GM12878 (cell line): ENCODE data around the gene LRRC7. TPM values are rescaled to one million over a fixed set of nuclear protein-coding genes. Genes with fewer than 3 reads are reported as not detected.

Source experiments
- ATAC-seq: fragments of 200-7000 bp; cut with Tn5 transposase; 3 replicates; pipeline ENCODE4 v1.9.1; 2020; ENCODE audit warnings: mild to moderate bottlenecking, moderate library complexity
- BruUV-seq: library from RNA; stranded (reverse); fragments of 400-500 nt; replicated peaks from 2 replicates; lab custom pipeline; 2021; lab: Mats Ljungman, UMichigan
- CTCF ChIA-PET: fragments of 300-600 bp; sonication (Branson Sonifier 250); formaldehyde crosslinking; extraction: SDS; loops from one replicate; lab custom pipeline; 2021; ENCODE audit warnings: inconsistent platforms; lab: Yijun Ruan, JAX
- POLR2A ChIA-PET: fragments of 350-600 bp; formaldehyde crosslinking; extraction: SDS; loops from one replicate; lab custom pipeline; 2021; ENCODE audit warnings: inconsistent platforms; lab: Charles Lee
- RAD21 ChIA-PET: fragments of 300-600 bp; sonication (Branson Sonifier 250); formaldehyde crosslinking; loops from one replicate; lab custom pipeline; 2023; ENCODE audit warnings: antibody characterized with exemption; ENCODE audit not compliant: unreplicated experiment; lab: Charles Lee
- SMC1A ChIA-PET: fragments of 300-600 bp; sonication (Branson Sonifier 250); formaldehyde crosslinking; loops from one replicate; lab custom pipeline; 2023; ENCODE audit not compliant: unreplicated experiment, uncharacterized antibody; lab: Charles Lee
- DNase-seq: peaks from one replicate; pipeline ENCODE4 v3.0.0-alpha.2; 2011; ENCODE audit warnings: low read depth, low spot score
- FAIRE-seq: peaks from 3 replicates; lab custom pipeline; 2011; peaks lifted over from hg19 to GRCh38; lab: Jason Lieb, UNC
- H2AFZ ChIP-seq: 2 replicates; pipeline ENCODE4 v1.6.0; 2011; ENCODE audit warnings: low read depth, low read length, control low read depth; ENCODE audit not compliant: control insufficient read depth
- H3K27ac ChIP-seq: 2 replicates; pipeline ENCODE4 v1.5.1; 2011; ENCODE audit warnings: control low read depth; ENCODE audit not compliant: control insufficient read depth, insufficient read depth
- H3K27me3 ChIP-seq, 2 experiments: replicated peaks in 1 of 2; 2 replicates each; pipeline versions ENCODE4 v1.6.0 to v1.6.1; 2011; ENCODE audit warnings: low read length in 1 of 2; ENCODE audit not compliant: control insufficient read depth in 2 of 2, insufficient read depth in 2 of 2
- H3K36me3 ChIP-seq, 2 experiments: 2 replicates each; pipeline ENCODE4 v1.5.1; 2011; ENCODE audit warnings: low read length in 1 of 2; ENCODE audit not compliant: control insufficient read depth in 2 of 2, insufficient read depth in 2 of 2
- H3K4me1 ChIP-seq: 2 replicates; pipeline ENCODE4 v1.6.1; 2011; ENCODE audit warnings: mild to moderate bottlenecking, low read length, moderate library complexity, mixed read lengths; ENCODE audit not compliant: control insufficient read depth, insufficient read depth
- H3K4me2 ChIP-seq: 2 replicates; pipeline ENCODE4 v1.6.0; 2011; ENCODE audit warnings: control low read depth; ENCODE audit not compliant: control insufficient read depth, insufficient read depth
- H3K4me3 ChIP-seq: fragments of 200-600 bp; sonication (generic); 2 replicates; pipeline ENCODE4 v1.5.1; 2016
- H3K79me2 ChIP-seq: 2 replicates; pipeline ENCODE4 v1.6.0; 2011; ENCODE audit warnings: low read length; ENCODE audit not compliant: control insufficient read depth, insufficient read depth
- H3K9ac ChIP-seq: 2 replicates; pipeline ENCODE4 v1.8.0; 2011; ENCODE audit warnings: low read length, control low read depth, mixed read lengths; ENCODE audit not compliant: control insufficient read depth, insufficient read depth
- H3K9me3 ChIP-seq: replicated peaks from 3 replicates; pipeline ENCODE4 v1.5.1; 2011; ENCODE audit warnings: mild to moderate bottlenecking, low read length; ENCODE audit not compliant: control insufficient read depth, insufficient read depth
- H4K20me1 ChIP-seq: 2 replicates; pipeline ENCODE4 v1.6.0; 2011; ENCODE audit not compliant: control insufficient read depth, insufficient read depth
- CEBPB ChIP-seq, 2 experiments: fragments of 150-350 bp in 1 of 2; IDR thresholded peaks; 2 replicates each; pipeline ENCODE4 v1.6.1; 2012 to 2014; ENCODE audit warnings: low read depth in 2 of 2, low read length in 2 of 2, borderline replicate concordance in 1 of 2, inconsistent platforms in 1 of 2
- RB1 ChIP-seq: fragments of 450-650 bp; formaldehyde crosslinking; IDR thresholded peaks from 2 replicates; pipeline ENCODE4 v1.6.1; 2017; ENCODE audit warnings: mild to moderate bottlenecking, borderline replicate concordance
- TARDBP ChIP-seq: IDR thresholded peaks from 2 replicates; pipeline ENCODE4 v1.6.1; 2016; ENCODE audit warnings: borderline replicate concordance
- TBL1XR1 ChIP-seq: IDR thresholded peaks from 2 replicates; pipeline ENCODE4 v1.6.1; 2012; ENCODE audit warnings: low read depth, low read length, improper control_type of control experiment
- TCF7 ChIP-seq: IDR thresholded peaks from 2 replicates; pipeline ENCODE4 v1.6.1; 2014; ENCODE audit warnings: antibody characterized with exemption, borderline replicate concordance
- ZBED1 ChIP-seq: IDR thresholded peaks from 2 replicates; pipeline ENCODE4 v1.6.1; 2016; ENCODE audit warnings: borderline replicate concordance
- ZNF24 ChIP-seq: fragments of 450-650 bp; IDR thresholded peaks from 2 replicates; pipeline ENCODE4 v1.6.1; 2017; ENCODE audit warnings: antibody characterized with exemption, mild to moderate bottlenecking
- ZNF274 ChIP-seq: IDR thresholded peaks from one replicate; pipeline ENCODE4 v1.8.0; 2011; ENCODE audit not compliant: insufficient read length, insufficient read depth
- WGBS: methylation state at CpG from one replicate; pipeline ENCODE4 v1.1.6; 2016; ENCODE audit warnings: low lambda C conversion rate; ENCODE audit not compliant: insufficient replicate concordance, insufficient coverage; ENCODE audit errors: missing lambda C conversion rate; 5-methylcytosine and 5-hydroxymethylcytosine counted together
- in situ Hi-C: fragments of 300-500 bp; cut with MboI; formaldehyde crosslinking; loops from 9 replicates; pipeline ENCODE4 v1.14.3; 2018; ENCODE audit warnings: mixed read lengths
- intact Hi-C: fragments of 100-400 bp; cut with micrococcal nuclease; formaldehyde crosslinking; loops from one replicate; pipeline ENCODE4 v1.14.2; 2022; ENCODE audit not compliant: unreplicated experiment
- polyA plus RNA-seq, 11 experiments: library from polyadenylated mRNA; depleted of rRNA in 4 of 11; unstranded in 6 of 11; stranded (reverse) in 5 of 11; fragments of >200 nt; fragmentation: Nextera tagmentation in 4 of 11; fragmentation: Illumina TruSeq in 1 of 11; extraction: Ambion mirVana in 4 of 11; extraction: Trizol in 1 of 11; gene quantifications; 1 replicate in 1 of 11; 2 replicates in 10 of 11; pipeline versions ENCODE4 v1.2.1 to v1.2.3, GENCODE V29; 2011 to 2016; ENCODE audit warnings: inconsistent platforms in 2 of 11, missing spikeins in 2 of 11, low read depth in 1 of 11
- total RNA-seq, 4 experiments: library from RNA; depleted of rRNA in 3 of 4; stranded (reverse); fragments of >200 nt in 3 of 4; fragmentation: Illumina TruSeq in 1 of 4; extraction: Trizol in 1 of 4; gene quantifications; 2 replicates each; pipeline versions ENCODE4 v1.2.1 to v1.2.3, GENCODE V29; 2013 to 2021
- TF ChIP-seq, protein P1 (sequence below): IDR thresholded peaks from 2 replicates; pipeline ENCODE4 v1.6.1; 2012; ENCODE audit warnings: low read length, inconsistent platforms
- TF ChIP-seq, protein P2 (sequence below): IDR thresholded peaks from 2 replicates; pipeline ENCODE4 v1.6.1; 2012; ENCODE audit warnings: low read depth, low read length, improper control_type of control experiment
- TF ChIP-seq, protein P3 (sequence below): IDR thresholded peaks from 2 replicates; pipeline ENCODE4 v1.6.1; 2011; ENCODE audit warnings: borderline replicate concordance, low read depth, mild to moderate bottlenecking, moderate library complexity, mixed read lengths, low read length; ENCODE audit not compliant: insufficient read depth; ENCODE audit errors: extremely low read length
- TF ChIP-seq, protein P4 (sequence below), 3 experiments: IDR thresholded peaks in 2 of 3; conservative IDR thresholded peaks in 1 of 3; 2 replicates each; pipeline ENCODE4 v1.5.1; 2011; ENCODE audit warnings: low read depth in 3 of 3, low read length in 3 of 3, mild to moderate bottlenecking in 3 of 3, control low read depth in 2 of 3, moderate library complexity in 2 of 3, inconsistent platforms in 1 of 3, mixed read lengths in 1 of 3; ENCODE audit not compliant: control insufficient read depth in 2 of 3, insufficient read depth in 1 of 3; ENCODE audit errors: extremely low read depth in 1 of 3
- TF ChIP-seq, protein P5 (sequence below): fragments of 450-650 bp; IDR thresholded peaks from 2 replicates; pipeline ENCODE4 v1.6.1; 2018; ENCODE audit warnings: mild to moderate bottlenecking, low read depth, moderate library complexity; ENCODE audit not compliant: partially characterized antibody

Gene LRRC7
- total and polyA plus RNA-seq, 10 of the 15 experiments (the other 5 are each of a cell fraction or from before 2014, with no cell fraction given), result 0.05 to 1.4 (median 0.24) TPM; not detected in 5

DNA sequence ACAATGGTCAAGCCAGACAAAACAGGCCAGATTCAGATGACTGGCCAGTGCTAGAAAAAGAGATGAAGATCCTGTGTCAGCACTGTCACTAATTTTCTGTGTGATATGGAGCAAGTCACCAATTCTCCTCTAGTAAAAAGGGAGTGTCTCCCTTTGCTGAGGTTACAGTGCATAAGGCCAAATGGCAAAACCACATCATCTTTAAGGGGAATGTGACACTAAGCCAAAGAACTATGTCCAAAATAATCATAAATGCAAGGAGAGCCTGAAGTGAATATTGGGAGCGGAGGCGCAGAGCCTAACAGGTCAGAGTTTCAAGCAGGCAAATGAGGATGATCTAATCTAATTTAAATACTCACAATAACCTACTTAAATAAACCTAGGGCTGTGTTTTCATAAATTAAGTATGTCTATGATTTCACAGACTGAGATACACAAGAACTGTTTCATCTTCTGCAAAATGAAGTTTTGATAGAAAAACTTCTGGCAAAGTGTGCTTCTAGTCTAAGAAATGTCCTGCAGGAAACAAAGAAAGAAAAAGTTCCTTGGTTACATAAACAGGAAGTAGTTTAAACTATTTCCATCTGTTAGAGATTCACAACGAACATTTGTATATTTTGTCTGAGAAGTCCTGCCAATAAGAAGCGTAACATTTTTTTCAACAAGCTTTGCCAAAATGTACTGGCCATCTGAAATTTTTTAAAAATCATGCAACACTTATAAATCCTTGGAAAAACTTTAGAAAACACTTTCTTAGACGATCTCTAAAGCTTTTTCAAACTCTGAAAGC lies 347.4 kb downstream of the LRRC7 start:
- Histone ChIP-seq H3K4me3 (no peak overlapping the region), H3K36me3 (no peaks in the 10 kb centered on the region), H4K20me1 (no peaks in the 10 kb centered on the region), H3K9ac (no peak overlapping the region), H3K79me2 (no peaks in the 10 kb centered on the region), H3K4me2 (no peak overlapping the region), H3K27me3 (no peaks in the 10 kb centered on the region), H2AFZ (no peak overlapping the region), H3K4me1 (no peaks in the 10 kb centered on the region), H3K27ac (no peak overlapping the region), H3K9me3 (no peaks in the 10 kb centered on the region)
- ATAC-seq (no peak), DNase-seq (no peak), FAIRE-seq (no peak)
- WGBS, result 43% methylated on average over 5 of the region's 5 CpGs
- intact Hi-C loops (no loop called here), in situ Hi-C loops (no loop called here)
- RAD21 ChIA-PET, result no interaction called here
- POLR2A ChIA-PET, result no interaction called here
- SMC1A ChIA-PET, result no interaction called here
- TF ChIP-seq, protein P1, sequence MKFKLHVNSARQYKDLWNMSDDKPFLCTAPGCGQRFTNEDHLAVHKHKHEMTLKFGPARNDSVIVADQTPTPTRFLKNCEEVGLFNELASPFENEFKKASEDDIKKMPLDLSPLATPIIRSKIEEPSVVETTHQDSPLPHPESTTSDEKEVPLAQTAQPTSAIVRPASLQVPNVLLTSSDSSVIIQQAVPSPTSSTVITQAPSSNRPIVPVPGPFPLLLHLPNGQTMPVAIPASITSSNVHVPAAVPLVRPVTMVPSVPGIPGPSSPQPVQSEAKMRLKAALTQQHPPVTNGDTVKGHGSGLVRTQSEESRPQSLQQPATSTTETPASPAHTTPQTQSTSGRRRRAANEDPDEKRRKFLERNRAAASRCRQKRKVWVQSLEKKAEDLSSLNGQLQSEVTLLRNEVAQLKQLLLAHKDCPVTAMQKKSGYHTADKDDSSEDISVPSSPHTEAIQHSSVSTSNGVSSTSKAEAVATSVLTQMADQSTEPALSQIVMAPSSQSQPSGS, result no peak
- no peak for TF ChIP-seq ZNF24
- TF ChIP-seq TARDBP, result no peak
- no peak for TF ChIP-seq TBL1XR1
- TF ChIP-seq, protein P2, sequence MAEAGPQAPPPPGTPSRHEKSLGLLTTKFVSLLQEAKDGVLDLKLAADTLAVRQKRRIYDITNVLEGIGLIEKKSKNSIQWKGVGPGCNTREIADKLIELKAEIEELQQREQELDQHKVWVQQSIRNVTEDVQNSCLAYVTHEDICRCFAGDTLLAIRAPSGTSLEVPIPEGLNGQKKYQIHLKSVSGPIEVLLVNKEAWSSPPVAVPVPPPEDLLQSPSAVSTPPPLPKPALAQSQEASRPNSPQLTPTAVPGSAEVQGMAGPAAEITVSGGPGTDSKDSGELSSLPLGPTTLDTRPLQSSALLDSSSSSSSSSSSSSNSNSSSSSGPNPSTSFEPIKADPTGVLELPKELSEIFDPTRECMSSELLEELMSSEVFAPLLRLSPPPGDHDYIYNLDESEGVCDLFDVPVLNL, result no peak
- TF ChIP-seq, protein P3, sequence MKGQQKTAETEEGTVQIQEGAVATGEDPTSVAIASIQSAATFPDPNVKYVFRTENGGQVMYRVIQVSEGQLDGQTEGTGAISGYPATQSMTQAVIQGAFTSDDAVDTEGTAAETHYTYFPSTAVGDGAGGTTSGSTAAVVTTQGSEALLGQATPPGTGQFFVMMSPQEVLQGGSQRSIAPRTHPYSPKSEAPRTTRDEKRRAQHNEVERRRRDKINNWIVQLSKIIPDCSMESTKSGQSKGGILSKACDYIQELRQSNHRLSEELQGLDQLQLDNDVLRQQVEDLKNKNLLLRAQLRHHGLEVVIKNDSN, result no peak
- TF ChIP-seq CEBPB (IDR thresholded peaks at IDR 0.05; ENCODE audit: borderline replicate concordance in 1 of 2, low read depth in 2 of 2, low read length in 2 of 2), result no peak
- TF ChIP-seq, protein P4, sequence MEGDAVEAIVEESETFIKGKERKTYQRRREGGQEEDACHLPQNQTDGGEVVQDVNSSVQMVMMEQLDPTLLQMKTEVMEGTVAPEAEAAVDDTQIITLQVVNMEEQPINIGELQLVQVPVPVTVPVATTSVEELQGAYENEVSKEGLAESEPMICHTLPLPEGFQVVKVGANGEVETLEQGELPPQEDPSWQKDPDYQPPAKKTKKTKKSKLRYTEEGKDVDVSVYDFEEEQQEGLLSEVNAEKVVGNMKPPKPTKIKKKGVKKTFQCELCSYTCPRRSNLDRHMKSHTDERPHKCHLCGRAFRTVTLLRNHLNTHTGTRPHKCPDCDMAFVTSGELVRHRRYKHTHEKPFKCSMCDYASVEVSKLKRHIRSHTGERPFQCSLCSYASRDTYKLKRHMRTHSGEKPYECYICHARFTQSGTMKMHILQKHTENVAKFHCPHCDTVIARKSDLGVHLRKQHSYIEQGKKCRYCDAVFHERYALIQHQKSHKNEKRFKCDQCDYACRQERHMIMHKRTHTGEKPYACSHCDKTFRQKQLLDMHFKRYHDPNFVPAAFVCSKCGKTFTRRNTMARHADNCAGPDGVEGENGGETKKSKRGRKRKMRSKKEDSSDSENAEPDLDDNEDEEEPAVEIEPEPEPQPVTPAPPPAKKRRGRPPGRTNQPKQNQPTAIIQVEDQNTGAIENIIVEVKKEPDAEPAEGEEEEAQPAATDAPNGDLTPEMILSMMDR (IDR thresholded peaks at IDR 0.05 in 2 of 3, conservative IDR thresholded peaks at IDR 0.05 in 1 of 3; ENCODE audit: control insufficient read depth in 2 of 3, extremely low read depth in 1 of 3, insufficient read depth in 1 of 3, low read depth in 3 of 3, low read length in 3 of 3), result no peak
- TF ChIP-seq, protein P5, sequence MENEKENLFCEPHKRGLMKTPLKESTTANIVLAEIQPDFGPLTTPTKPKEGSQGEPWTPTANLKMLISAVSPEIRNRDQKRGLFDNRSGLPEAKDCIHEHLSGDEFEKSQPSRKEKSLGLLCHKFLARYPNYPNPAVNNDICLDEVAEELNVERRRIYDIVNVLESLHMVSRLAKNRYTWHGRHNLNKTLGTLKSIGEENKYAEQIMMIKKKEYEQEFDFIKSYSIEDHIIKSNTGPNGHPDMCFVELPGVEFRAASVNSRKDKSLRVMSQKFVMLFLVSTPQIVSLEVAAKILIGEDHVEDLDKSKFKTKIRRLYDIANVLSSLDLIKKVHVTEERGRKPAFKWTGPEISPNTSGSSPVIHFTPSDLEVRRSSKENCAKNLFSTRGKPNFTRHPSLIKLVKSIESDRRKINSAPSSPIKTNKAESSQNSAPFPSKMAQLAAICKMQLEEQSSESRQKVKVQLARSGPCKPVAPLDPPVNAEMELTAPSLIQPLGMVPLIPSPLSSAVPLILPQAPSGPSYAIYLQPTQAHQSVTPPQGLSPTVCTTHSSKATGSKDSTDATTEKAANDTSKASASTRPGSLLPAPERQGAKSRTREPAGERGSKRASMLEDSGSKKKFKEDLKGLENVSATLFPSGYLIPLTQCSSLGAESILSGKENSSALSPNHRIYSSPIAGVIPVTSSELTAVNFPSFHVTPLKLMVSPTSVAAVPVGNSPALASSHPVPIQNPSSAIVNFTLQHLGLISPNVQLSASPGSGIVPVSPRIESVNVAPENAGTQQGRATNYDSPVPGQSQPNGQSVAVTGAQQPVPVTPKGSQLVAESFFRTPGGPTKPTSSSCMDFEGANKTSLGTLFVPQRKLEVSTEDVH, result no peak
- no peak for TF ChIP-seq RB1
- TF ChIP-seq ZBED1, result no peak
- TF ChIP-seq TCF7, result no peak
- TF ChIP-seq ZNF274, result no peak
- no TSS peak for BruUV-seq
- CTCF ChIA-PET, result no interaction called here
